Smooth muscle cell of the pulmonary artery (primary cell): ENCODE measurements around the gene KBTBD2. TPM values are rescaled to one million over a fixed set of nuclear protein-coding genes. Genes with fewer than 3 reads are reported as not detected.

Source experiments
- total RNA-seq: library from RNA; depleted of rRNA; stranded (reverse); fragments of >200 nt; gene quantifications from 2 replicates; pipeline ENCODE4 v1.2.3, GENCODE V29; 2014

KBTBD2 gene
- total RNA-seq, result 31.4 and 36.4 TPM in 2 replicates

DNA sequence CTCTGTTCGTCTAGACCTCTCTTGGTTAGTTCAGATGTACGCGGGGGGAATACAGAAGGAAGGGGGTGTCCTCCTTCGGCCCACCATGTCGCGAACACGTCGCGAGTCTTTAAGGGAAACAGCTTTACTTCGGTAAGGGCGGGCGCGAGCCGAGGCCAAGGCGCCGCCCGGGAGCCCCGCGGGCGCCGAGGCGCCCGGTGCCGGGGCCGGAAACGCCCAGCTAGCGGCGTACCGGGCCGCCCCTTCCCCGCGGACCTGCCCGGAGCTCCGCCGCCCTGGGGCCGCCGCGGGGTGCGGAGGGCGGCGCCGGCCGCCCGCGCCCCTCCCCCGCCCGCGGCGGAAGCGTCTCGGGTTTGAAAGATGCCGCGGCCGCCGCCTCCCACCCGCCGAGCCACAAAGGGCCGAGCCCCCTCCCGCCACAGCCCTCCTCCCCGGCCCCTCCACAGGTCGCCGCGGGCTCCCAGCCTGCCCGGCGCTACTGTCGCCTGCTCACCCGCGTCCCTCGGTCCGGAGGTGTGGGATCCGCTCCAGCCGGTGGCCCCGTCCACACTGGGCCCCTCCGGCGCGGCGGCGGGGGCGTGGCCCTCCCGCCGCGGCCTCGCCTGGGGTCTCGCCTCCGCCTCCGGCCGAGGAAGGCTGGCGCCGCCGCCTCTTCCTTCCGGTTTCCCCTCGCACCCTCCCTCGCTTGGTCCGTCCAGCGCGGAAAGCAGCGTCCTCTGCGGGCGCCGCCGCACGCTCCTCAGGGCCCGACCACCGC is at the start of gene KBTBD2:
Gene KBTBD2 (minus strand): TSS at position 718 of the 757 bp plus-strand sequence. CDS start 12,156 bp downstream, outside the sequence.

Other genes with a start within 250 kb of the KBTBD2 start
- 312 and 368 TPM in 2 replicates for gene FKBP9, start 65.7 kb upstream of the KBTBD2 start, total RNA-seq
- gene NT5C3A, start 171.0 kb upstream of the KBTBD2 start, total RNA-seq, result 9.5 and 10.0 TPM in 2 replicates
- gene RP9, start 217.6 kb upstream of the KBTBD2 start, total RNA-seq, result 4.4 and 9.1 TPM in 2 replicates
- 17.4 and 26.8 TPM in 2 replicates for gene BBS9, start 237.8 kb upstream of the KBTBD2 start, total RNA-seq